WERI-Rb-1 (cell line): ENCODE data around the gene MTRF1L.
"Not testable (repeated sequence)": the region's sequence is repeated elsewhere in the genome, so short reads cannot be mapped to it uniquely, and the experiment has no call there.

Experiments
- DNase-seq: peaks from one replicate; pipeline ENCODE4 v3.0.0-alpha.2; 2020
- H3K27ac ChIP-seq: fragments of 250-450 bp; sonication (Bioruptor Pico); 2 replicates; pipeline ENCODE4 v1.5.1; 2020; ENCODE audit warnings: mild to moderate bottlenecking, moderate library complexity
- H3K27me3 ChIP-seq: fragments of 250-450 bp; sonication (Bioruptor Pico); 2 replicates; pipeline ENCODE4 v1.5.1; 2021; ENCODE audit warnings: mild to moderate bottlenecking, low read depth, moderate library complexity; ENCODE audit not compliant: insufficient read depth, severe bottlenecking
- H3K36me3 ChIP-seq: fragments of 250-450 bp; sonication (Bioruptor Pico); 2 replicates; pipeline ENCODE4 v1.5.1; 2020; ENCODE audit warnings: mild to moderate bottlenecking, moderate library complexity
- H3K4me3 ChIP-seq: 2 replicates; pipeline ENCODE4 v1.5.1; 2011; ENCODE audit warnings: low read depth, mild to moderate bottlenecking, control low read depth, low read length
- H3K9me3 ChIP-seq: fragments of 250-450 bp; sonication (Bioruptor Pico); 2 replicates; pipeline ENCODE4 v1.5.1; 2021; ENCODE audit warnings: mild to moderate bottlenecking, moderate library complexity; ENCODE audit not compliant: severe bottlenecking
- TF ChIP-seq, protein P1 (sequence below): IDR thresholded peaks from 2 replicates; pipeline ENCODE4 v1.5.1; 2011; ENCODE audit warnings: low read depth, mild to moderate bottlenecking, control low read depth, inconsistent platforms, low read length

Gene MTRF1L

DNA sequence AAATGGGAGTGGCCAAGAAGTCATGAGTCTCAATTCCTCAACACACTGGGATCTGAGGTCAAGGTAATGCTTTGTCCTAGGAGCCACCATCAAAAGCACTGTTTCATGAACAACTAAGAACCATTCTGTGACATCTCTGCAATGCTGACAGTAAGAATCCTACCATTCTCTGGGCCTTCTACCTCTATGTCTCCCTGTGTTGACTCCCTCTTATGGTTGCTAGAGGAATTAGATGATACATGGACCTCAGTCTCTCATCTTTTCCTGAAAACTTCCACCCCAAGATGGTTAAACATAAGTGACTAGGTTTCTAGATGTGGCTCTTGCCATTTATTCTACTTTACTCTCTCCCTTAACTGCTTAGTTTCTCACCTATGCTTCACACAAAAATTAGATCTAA is 9.1 kb downstream of the MTRF1L start:
- TF ChIP-seq, protein P1, sequence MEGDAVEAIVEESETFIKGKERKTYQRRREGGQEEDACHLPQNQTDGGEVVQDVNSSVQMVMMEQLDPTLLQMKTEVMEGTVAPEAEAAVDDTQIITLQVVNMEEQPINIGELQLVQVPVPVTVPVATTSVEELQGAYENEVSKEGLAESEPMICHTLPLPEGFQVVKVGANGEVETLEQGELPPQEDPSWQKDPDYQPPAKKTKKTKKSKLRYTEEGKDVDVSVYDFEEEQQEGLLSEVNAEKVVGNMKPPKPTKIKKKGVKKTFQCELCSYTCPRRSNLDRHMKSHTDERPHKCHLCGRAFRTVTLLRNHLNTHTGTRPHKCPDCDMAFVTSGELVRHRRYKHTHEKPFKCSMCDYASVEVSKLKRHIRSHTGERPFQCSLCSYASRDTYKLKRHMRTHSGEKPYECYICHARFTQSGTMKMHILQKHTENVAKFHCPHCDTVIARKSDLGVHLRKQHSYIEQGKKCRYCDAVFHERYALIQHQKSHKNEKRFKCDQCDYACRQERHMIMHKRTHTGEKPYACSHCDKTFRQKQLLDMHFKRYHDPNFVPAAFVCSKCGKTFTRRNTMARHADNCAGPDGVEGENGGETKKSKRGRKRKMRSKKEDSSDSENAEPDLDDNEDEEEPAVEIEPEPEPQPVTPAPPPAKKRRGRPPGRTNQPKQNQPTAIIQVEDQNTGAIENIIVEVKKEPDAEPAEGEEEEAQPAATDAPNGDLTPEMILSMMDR = peak; percentile 43
- no peak for DNase-seq
- H3K27ac ChIP-seq = no peak overlapping the region
- no peaks in the 10 kb centered on the region for H3K27me3 ChIP-seq
- peaks cover 77% of the 10 kb centered on the region for H3K36me3 ChIP-seq
- H3K9me3 ChIP-seq = no peaks in the 10 kb centered on the region
- no peak overlapping the region for H3K4me3 ChIP-seq

DNA sequence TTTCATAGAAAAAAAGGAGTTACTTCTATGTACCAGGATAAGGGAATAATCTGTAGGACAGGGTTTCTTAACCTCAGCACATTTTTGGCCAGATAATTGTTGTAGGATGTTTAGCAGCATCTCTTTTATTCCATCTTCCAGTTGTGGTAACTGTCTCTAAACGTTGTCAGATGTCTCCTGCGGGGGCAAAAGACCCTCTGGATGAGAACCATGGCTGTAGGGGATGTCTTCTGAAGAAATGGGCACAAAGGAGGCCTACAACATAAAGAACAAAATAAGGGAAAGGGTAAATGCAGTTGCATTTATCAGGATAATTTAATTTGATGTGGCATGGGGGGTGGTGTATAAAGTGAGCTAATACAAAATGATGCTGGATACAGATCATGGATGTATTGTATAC is 15.5 kb downstream of the MTRF1L start:
- no peak overlapping the region for H3K27ac ChIP-seq
- TF ChIP-seq, protein P1 = no peak
- H3K4me3 ChIP-seq = no peak overlapping the region
- H3K9me3 ChIP-seq = no peaks in the 10 kb centered on the region
- peaks cover 48% of the 10 kb centered on the region for H3K36me3 ChIP-seq
- no peak for DNase-seq
- no peaks in the 10 kb centered on the region for H3K27me3 ChIP-seq

DNA sequence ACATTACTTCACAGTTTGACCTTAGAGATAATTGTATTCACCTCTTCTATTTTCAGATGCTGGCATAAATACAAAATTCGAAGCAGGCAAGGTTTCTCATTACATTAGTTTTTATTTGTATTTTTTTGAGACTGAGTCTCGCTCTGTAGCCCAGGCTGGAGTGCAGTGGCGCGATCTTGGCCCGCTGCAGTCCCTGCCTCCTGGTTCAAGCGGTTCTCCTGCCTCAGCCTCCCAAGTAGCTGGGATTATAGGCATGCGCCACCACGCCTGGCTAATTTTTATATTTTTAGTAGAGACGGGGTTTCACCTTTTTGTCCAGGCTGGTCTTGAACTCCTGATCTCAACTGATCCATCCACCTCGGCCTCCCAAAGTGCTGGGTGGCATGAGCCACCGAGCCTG is 17.2 kb downstream of the MTRF1L start:
- H3K4me3 ChIP-seq = peak overlapping the region; percentile 81; the same call in 1 of the 2 replicates
- DNase-seq, H3K9me3 ChIP-seq, H3K27me3 ChIP-seq: not testable (repeated sequence)
- H3K27ac ChIP-seq = peak overlapping the region; percentile 97; the same call in 1 of the 2 replicates
- H3K36me3 ChIP-seq = peaks cover 46% of the 10 kb centered on the region

DNA sequence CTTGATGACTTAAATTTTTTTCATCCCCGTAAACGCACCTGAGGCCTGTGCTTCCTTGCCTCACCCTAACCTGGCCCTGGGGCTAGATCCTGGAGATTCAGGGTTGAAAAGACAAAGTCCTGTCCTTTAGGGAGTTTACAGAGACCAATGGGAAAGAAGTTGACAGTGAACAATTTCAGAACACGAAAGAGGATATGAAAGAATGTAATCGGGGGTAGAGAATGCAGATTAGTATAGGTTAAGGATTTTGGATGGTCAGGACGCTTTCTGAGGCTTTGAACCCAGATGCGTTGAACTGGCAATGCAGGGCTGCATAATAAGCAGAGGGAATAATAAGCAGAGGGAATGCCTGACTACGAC is 18.0 kb downstream of the MTRF1L start:
- TF ChIP-seq, protein P1 = no peak
- DNase-seq = no peak
- Histone ChIP-seq H3K27me3 (no peaks in the 10 kb centered on the region), H3K4me3 (peak overlapping the region; percentile 81), H3K27ac (peak overlapping the region; percentile 97), H3K9me3 (no peaks in the 10 kb centered on the region), H3K36me3 (peaks cover 48% of the 10 kb centered on the region)

DNA sequence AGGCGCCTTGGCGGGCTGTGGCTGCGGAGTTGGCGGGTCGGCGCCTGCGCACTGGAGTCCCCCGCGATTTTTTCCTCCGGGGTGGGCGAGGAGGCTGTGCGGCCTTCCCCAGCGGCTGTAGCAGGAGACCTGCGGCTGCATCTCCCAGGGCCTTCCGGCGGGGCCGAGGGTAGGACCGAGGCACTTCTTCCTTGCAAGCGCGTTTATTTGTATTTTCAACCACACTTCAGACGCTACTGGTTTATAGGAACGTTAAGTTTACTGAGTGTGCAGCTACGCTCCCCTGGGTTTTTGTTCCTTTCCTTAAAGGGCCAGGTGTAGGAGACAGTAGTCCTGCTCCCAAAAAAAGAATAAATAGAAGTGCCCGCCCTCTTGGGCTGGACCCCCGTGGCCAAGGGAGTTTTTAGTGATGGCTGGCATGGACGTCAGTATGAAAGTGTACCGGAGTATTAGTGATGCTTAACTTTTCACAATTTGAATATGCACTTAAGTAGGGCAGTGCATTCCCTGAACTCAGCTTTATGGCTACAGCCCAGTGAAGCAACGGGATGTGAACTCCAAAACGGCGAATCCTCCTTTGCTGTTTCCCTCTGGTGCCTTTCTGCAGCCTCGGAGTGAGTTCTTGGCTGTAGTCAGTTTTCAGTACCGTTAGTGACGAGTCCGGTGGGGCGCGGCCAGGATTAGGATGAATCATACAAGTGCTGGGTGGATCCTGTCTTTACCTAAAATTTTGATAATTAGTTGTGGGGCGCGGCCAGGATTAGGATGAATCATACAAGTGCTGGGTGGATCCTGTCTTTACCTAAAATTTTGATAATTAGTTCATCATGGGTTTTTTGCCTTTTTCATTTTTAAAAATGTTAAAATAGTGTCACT is 18.6 kb downstream of the MTRF1L start:
- Histone ChIP-seq H3K27me3 (no peaks in the 10 kb centered on the region), H3K27ac (peak overlapping the region; percentile 97), H3K4me3 (peak overlapping the region; percentile 81), H3K36me3 (peaks cover 52% of the 10 kb centered on the region), H3K9me3 (no peaks in the 10 kb centered on the region)
- peak; percentile 56 for DNase-seq
- TF ChIP-seq, protein P1 = no peak

DNA sequence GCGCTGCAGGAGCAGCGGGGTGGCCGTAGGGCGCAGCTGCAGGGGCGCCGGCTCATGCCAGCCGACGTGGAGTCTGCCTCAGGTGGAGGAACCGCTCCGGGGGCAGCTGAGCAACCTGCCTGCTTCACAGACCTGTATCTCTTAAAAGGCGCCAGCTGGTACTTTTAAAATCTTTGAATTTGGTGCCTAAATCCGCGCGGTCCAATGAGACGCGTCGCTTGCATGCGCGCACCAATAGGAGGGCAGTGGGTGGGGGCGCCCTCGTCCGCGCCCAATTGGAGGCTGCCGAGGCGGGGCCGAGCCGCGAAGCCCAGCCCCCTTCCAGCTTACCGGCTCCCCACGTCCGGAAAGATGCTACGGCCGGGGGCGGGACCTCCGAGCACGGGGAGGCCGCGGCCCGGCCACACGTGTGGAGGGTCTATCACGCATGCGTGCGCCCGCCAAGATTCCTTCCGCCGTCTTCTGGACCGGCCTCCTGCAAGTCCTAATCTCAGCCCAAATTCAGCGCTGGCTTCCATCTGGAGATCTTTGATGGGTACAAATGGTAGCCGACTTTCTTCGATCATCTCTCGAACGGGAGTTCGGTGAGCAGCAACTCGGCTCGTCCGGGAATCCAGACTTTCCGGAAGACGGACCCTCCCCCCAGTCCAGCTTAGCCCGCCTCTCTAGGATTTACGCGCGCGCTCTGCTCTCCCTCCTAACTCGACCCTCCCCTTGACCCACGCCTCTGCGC is 19.4 kb downstream of the MTRF1L start, which contains the start of gene FBXO5:
FBXO5 (minus strand) TSS at position 138 of the 733 bp plus-strand sequence; CDS start at position 56, 82 bp downstream.
- Histone ChIP-seq H3K9me3 (no peaks in the 10 kb centered on the region), H3K27me3 (no peaks in the 10 kb centered on the region), H3K27ac (peak within 1 kb of the TSS; percentile 97), H3K36me3 (peaks cover 57% of the 10 kb centered on the region), H3K4me3 (peak within 1 kb of the TSS; percentile 92)
- peak; percentile 98 for DNase-seq
- TF ChIP-seq, protein P1 = no peak
